Measurements from ENCODE around the gene SRGAP1.

GRCh38 chr12:64137117-64137516 is 292.6 kb downstream of the SRGAP1 start:
- TF ChIP-seq CTCF (IDR thresholded peaks at IDR 0.05): no peak
- TF ChIP-seq POLR2A (IDR thresholded peaks at IDR 0.05): no peak

Measured in right lobe of liver (tissue), 4 donors.